Amygdala (tissue), 56 donors: ENCODE measurements around the gene IL34.
"Not testable (repeated sequence)": the region's sequence is repeated elsewhere in the genome, so short reads cannot be mapped to it uniquely, and the experiment has no call there.

Experiments
- DNase-seq, 56 donors: peaks; one replicate each; lab custom pipeline; 2025; lab: John Stamatoyannopoulos, UW

Gene IL34

DNA sequence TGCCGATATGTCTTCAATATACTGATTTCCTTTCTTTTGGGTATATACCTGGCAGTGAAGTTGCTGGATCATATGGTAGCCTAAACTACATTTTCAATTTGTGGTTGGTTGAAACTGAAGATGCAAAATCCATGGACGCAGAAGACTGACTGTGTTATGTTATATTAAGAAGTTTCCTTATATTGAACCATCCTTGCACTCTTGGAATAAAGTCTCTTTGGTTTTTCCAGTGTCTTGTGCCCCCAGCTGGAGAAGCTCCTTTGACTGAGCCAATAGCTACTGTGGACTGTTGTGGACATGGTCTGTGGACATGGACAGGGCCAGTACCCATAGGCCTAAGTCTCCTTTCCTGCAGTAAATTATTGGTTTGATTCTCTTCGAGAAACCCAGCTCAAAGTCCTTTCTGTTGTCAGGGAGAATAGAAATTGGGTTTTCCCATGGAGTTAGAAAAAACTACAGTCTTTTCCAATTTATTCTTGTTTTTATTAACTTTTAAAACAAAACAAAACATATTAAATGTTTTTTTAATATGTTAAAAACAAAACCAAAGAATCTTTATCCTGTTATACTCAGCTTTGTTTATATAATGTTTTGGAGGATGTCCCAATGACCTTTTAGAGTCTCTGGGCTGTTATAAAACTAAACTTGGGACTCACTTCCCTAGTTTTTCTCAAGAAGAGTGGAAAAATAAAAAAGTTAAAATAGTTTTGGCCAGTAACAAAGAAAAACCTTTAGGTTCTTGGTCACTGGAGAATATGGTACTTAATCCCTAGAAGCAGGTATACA, 15.2 kb upstream of the IL34 start:
- DNase-seq = no peak

DNA sequence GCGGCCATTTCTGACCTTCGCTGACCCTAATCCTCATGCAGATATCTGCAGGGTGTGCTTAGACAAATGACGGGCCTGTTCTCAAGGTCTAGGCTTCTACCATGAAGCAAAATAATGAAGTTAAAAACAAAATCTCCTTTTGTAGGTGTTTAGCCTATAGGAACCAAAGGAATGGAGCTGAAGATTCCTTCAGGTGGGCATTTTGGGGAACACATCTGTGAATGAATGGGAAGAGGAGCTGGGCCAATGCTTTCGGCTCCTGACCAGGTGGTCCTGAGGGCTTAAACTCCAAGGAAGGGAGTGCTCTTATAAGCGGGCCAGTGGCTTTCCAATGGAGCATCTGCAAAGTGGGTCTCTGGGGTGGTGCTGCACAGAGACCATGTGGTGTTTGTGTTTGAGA, 14.1 kb upstream of the IL34 start:
- no peak for DNase-seq

DNA sequence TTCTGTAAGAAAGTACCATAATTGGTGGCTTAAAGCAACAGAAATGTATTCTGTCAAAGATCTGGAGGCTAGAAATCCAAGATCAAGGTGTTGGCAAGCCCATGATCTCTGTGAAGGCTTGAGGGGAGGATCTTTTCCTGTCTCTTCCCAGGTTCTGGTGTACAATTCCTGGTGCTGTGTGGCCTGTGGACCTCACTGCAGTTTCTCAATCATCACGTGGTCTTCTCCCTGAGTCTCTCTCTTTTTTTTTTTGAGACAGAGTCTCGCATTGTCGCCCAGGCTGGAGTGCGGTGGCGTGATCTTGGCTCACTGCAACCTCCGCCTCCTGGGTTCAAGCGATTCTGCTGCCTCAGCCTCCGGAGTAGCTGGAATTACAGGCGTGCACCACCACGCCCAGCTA, 12.7 kb upstream of the IL34 start:
- DNase-seq = not testable (repeated sequence)

DNA sequence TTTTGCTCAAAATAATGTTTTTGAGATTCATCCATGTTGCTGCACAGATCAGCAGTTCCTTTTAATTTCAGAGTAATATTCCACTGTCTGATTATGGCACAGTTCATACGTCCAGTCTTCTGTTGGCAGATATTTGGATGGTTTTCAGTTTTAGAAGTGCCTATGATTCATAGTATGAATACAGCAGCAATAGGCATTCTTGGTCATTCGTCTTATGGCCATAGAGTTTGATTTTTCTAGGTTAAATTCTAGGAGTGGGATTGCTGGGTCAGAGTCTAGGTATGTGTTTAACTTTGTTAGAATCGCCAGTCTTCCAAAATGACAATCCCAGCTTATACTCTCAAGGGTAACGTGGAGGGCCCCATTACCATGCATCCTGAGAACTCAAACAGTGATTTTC, 11.5 kb upstream of the IL34 start:
- no peak for DNase-seq

DNA sequence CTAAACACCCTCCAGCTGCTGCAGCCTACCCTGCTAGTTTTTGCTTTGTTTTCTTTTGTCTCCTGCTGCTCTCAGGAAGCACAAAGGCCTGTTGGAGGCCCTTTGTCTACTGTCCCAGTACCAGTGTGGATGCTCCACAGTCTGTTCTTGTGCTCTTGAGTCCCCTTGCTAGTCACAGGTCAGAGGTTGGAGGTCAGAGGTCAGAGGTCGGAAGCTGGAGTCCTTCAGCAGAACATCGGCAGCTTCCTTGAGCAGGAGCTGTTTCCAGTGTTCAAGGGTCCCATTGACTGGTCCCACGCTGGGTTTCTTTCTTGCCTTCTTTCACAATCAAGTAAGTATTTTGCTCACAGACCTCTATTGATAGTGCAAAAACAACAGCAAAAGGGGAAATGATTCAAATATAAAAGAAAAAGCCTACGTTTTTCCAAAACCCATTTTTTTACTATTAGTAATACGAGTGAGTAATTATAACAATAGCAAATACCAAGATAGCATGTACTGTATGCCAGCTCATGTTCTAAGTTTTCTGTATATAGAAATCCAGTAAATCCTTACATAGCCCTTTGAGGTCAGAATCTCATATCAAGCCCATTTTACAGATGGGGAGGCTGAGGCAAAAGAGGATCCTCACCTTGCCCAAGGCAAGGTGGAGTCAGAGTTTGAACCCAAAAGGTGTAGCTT, 10.9 kb upstream of the IL34 start:
- no peak for DNase-seq

DNA sequence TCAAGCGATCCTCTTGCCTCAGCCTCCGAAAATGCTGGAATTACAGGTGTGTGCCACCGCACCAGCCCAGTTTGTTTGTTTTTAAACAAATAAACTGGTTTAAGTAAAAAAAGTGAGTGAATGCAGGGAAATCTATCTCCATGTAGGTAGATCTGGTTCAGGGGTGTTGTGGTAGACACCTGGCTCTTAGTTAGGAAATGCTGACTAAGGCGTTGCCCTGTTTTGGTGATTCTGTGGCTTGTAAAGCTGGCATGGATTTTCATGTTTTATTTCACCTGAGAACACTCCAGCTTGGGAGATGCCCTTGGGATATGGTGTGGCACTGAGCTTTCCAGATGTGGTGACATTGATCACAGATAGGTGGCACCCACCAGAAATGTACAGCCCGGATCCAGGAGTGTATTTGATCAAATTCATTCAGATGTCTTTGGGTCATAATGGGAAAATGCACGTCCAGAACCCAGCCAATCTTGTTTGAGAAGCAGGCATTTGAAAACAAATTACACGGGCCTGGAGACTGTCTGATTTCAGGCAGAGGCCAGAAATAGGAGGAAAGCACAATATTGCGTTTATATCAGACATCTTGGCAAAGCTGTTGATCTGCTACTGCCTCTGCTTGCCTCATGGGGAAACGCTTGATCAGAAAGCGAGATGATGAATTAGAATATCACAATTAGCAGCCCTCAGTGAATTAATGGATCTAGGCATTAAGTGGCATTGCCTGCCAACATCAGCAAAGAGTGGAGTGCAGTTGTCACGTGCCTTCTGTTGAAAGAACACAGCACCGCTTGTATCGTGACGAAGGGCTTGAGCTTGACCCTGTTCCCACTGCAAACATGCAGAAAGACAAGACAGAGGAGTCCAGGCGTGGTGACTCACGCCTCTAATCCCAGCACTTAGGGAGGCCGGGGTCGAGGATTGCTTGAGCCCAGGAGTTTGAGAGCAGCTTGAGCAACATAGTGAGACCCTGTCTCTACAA, 7.3 kb upstream of the IL34 start:
- peak in 3 of 56 donors; percentile 8 to 31 (median 28) for DNase-seq

DNA sequence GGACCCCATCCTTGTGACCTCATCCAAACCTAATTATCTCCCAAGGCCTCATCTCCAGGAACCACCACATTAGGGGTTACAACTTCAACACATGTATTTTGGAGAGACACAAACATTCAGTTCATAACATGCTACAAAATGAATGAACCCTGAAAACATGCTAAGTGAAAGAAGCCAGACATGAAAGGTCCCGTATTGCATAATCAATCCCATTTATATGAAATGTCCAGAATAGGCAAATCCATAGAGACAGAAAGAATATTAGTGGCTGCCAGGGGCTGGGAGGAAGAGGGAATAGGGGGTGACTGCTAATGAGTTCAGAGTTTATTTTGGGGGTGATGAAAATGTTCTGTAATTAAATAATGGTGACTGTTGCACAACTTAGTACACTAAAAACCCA, 3.7 kb upstream of the IL34 start:
- DNase-seq = no peak

DNA sequence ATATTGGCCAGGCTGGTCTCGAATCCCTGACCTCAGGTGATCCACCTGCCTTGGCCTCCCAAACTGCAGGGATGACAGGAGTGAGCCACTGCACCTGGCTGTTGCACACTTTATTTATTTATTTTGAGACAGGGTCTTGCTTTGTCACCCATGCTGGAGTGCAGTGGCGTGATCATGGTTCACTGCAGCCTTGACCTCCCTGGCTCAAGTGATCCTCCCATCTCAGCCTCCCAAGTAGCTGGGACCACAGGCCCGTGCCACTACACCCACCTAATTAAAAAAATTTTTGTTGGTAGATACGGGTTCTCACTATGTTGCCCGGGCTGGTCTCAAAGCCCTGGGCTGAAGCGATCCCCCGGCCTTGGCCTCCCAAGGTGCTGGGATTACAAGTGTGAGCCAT, 3.1 kb upstream of the IL34 start:
- DNase-seq = not testable (repeated sequence)

DNA sequence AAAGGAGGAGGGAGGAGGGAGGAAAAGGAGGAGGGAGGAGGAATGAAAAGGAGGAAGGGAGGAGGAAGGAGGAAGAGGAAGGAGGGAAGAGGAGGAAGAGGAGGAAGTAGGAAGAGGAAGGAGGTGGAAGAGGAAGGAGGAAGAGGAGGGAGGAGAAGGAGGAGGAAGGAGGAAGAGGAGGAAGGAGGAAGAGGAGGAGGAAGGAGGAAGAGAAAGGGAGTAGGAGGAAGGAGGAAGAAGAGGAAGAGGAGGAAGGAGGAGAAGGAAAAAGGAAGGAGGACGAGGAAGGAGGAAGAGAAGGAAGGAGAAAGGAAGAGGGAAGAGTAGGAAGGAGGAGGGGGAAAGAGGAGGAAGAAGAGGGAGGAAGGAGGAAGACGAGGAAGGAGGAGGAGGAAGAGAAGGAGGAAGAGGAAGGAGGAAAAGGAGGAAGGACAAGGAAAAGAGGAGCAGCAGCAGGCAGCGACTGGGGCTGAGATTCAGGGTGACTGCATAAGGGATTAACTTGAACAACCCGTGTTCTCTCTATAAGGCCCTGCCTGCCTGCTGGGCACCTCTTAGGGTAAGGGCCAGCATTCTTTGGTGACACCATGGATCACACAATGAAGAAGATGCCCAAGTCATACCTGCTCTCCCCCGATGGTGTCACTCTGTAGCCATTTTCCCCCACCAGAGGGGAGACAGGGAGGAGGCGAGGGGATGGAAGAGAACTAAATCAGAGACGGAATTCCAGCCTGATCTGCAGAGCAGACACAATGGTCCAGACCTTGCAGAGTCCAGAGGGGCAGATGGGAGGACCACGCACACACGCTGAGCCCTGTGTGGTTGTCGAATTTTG, 1.4 kb upstream of the IL34 start:
- DNase-seq = no peak

DNA sequence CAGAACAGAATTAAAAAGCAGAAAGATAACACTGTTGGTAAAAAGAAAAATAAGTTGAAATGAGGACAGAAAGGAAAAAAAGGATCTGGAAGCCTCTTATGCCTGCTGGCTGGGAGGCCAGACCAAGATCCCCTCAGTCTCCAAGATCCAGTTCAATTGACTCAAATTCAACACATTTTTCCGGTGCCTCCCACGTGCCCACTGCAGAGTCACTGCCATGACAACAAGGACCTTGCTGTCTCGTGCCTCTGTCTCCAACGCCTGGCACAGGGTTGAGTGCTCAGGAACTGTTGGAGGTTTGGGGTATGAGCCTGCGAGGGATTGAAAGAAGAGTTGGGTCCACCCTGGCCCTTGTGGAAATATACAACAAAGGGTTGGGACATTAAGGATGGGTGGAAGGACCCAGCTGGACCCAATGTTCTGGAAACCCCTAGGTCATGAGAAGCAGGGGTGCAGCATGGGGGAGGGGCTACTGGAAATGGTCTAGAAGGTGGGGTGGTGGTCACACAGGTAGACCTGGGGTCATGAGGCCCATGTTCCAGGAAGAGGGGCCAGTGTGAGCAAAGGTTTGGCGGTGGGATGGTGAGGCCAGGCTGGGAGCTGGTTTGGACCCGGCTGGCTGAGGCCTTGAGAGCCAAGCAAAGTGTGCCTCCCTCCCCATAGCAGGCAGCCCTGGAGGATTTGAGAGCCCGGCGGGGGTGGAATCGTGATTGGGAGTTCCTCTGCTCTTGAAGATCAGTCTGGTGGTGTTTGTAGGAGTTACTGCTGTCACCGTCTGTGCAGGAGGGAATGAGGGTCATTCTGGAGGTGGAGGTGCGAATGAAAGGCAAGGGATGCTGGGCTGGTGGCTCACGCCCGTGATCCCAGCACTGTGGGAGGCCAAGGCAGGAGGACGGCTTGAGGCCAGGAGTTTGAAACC, 1.3 kb downstream of the IL34 start:
- peak in 5 of 56 donors; percentile 20 to 30 (median 29) for DNase-seq

DNA sequence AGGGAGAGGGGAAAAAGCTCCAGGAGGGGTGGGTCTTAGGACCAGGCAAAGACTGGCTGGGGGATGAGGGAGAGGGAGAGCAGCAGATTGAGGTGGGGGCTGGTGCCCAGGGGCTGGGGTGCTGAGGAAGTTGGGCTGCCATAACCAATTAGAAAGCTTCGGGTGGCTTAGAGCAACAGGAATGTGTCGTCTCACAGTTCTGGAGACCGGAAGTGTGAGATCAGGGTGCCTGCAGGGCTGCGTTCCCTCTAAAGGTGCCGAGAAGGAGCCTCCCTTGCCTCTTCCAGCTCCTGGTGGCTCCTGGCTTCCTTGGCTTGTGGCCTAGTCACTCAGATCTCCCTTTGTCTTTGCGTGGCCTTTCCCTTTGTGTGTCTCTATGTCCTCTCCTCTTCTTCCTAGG, 2.2 kb downstream of the IL34 start:
- DNase-seq = no peak

DNA sequence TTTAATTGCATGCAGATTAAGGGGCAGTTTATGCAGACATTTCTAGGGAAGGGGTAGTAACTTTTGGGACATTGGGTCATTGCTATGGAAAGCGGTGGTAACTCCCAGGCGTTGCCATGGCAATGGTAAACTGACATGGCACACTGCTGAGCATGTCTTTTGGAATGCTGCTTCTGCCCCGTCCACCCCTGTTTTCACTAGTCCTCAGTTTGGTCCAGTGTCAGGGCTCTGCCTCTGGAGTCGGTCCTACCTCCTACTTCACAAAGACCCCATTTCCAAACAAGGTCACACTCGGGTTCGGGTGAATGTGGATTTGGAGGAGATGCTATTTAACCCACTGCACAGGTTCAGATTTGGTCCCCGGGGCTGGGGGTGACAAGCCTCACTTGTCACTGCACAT, 2.9 kb downstream of the IL34 start:
- DNase-seq = no peak

DNA sequence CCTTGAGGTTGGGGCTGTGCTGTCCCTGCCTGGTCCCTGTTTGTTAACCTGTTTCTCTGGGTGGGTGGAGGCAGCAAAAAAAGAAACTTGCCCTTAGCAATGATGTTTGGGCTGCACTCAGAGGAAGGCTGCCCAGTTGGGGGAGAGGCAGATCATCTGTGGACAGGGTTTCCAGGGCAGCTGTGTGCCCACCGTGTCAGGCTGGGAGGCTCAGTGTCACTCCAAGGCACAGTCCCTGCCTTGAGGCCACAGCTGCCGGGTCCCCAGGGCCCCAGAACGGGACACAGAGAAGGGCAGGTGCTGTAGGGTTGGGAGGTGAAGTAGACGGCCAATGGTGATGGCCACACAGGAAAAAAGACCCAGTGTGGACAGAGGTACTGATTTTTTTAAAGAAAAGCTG, 3.9 kb downstream of the IL34 start:
- no peak for DNase-seq

DNA sequence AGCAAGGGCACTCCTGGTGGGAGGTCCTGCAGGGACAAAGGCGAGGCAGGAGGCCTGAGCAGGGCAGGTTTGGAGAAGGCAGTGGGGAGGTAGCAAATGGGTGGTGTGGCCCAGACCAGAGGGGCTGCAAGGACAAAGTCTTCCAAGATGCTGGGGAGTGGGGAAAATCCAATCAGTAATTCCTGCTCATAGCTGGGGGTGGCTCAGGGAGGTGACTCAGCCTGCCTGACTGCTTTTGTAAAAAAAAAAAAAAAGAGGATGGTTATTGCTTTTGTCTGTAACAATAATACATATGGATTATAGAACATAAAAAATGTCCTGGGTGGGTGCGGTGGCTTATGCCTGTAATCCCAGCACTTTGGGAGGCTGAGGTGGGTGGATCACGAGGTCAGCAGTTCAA, 5.2 kb downstream of the IL34 start:
- no peak for DNase-seq

DNA sequence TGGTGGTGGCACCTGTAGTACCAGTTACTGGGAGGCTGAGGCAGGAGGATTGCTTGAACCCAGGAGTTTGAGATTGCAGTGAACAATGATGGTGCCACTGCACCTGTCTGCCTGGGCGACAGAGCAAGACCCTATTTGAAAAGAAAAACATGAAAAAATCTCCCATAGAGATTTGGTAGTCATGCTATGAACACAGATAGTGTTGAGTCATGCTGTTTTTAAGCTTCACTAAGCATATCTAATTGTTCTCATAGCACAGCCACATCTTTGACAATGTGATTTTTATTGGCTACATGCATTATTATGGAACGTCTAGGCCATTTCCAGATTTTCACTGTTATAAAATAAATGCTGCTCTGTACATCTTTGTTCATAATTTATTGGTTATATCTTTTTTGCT, 6.0 kb downstream of the IL34 start:
- no peak for DNase-seq

DNA sequence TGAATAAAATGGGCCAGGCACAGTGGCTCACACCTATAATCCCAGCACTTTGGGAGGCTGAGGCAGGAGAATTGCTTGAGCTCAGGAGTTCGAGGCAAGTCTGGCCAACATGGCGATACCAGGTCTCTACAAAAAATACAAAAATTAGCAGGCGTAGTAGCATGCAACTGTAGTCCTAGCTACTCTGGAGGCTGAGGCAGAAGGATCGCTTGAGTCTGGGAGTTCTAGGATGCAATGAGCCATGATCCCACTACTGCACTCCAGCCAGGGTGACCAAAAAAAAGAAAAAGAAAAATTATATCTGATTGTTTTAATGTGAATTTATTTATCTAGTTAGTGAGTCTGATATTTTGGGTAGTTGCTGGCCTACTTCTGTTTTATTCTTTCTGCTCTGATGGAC, 7.0 kb downstream of the IL34 start:
- DNase-seq = no peak

DNA sequence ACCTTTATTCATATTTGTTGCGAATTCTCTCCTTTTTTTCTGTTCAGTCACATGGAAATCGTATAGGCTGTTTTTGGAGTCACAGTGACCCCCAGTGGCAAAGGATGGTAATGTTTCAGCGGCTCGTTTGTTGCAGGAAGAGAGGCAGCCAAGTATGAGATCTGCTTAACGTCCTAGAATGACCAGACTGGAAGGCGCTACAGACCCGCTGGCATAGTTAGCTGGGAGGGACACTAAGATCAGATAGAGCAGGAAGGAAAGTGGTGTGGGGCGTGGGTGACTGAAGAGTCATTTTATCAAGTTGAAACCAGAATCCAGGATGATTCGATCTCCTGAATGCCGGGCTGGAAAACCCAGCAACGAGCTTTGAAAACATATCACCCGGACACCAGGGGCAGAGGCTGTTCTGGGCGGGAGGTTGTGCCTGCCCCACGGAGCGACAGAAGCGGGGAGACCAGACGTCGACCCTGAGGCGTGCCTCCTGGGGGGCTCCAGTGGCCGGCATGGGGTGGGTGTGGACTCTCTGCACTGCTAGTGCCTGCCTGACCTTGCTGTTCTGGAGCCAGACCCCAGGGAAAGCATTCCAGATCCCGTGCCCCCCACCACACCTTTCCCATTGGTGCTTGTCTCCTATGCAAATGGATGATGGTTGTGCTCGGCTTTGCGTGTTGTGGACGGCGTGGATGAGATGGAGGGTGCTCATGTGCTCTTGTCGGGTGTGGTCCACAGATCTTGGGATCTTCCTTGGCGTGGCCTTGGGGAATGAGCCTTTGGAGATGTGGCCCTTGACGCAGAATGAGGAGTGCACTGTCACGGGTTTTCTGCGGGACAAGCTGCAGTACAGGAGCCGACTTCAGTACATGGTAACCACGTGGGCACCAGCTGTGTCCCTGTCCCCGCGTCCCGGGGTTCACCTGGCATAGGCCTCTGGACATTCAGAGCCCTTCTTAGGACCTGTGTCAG, 7.7 kb downstream of the IL34 start:
- DNase-seq = peak in 48 of 56 donors; percentile 23 to 91 (median 58)
